C4-2B (cell line): ENCODE data around the gene CA7.

Experiments used
- ZFX ChIP-seq: fragments of 450-650 bp; IDR thresholded peaks from 2 replicates; pipeline ENCODE4 v1.6.1; 2017
- TF ChIP-seq, protein P1 (sequence below): fragments of 450-650 bp; conservative IDR thresholded peaks from 2 replicates; pipeline ENCODE4 v1.5.1; 2017; ENCODE audit warnings: mild to moderate bottlenecking

DNA sequence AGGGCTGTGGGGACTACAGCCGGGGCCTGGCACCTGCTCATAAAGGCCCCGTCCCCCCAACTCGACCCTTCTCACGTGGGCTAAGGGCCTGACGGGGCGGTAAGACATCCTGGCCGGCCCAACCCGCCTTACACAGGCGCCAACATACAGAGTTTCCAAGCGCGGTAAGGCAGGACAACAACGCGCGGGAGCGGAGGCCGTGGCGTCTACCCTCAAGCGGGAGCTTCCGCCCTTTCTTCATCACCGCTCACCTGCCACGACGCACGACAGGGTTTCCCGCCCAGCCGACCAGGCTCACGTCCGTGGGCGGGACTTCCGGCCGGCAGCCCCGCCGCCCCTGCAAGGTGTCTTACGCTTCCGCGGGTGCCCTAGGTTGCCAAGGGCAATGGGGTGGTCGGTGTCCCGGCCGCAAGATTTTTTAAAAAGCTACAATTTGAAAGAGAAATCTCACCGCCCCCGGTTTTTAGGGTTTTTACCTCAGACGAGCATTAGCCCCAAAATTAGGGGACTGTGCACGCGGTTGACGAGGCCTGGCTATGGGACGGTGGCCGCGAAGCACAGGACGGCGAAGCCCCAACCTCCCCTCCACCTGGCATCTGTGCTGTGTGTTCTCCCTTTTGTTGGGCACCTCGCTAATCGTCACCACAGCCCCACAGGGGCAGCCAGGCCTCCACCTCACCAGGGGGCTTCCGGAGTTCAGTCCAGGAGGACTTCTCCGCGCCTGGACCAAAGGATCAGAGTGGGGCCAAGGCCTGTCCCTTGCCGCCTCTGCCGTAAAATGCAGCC lies 42.7 kb upstream of the CA7 start, which contains the start of gene TERB1:
- TF ChIP-seq, protein P1, sequence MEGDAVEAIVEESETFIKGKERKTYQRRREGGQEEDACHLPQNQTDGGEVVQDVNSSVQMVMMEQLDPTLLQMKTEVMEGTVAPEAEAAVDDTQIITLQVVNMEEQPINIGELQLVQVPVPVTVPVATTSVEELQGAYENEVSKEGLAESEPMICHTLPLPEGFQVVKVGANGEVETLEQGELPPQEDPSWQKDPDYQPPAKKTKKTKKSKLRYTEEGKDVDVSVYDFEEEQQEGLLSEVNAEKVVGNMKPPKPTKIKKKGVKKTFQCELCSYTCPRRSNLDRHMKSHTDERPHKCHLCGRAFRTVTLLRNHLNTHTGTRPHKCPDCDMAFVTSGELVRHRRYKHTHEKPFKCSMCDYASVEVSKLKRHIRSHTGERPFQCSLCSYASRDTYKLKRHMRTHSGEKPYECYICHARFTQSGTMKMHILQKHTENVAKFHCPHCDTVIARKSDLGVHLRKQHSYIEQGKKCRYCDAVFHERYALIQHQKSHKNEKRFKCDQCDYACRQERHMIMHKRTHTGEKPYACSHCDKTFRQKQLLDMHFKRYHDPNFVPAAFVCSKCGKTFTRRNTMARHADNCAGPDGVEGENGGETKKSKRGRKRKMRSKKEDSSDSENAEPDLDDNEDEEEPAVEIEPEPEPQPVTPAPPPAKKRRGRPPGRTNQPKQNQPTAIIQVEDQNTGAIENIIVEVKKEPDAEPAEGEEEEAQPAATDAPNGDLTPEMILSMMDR, result no peak
- TF ChIP-seq ZFX, result no peak
